HL-60/S4 (cell line): ENCODE data around the gene ERICH4.

Source experiments
- in situ Hi-C: fragments of 300-500 bp; cut with MboI; formaldehyde crosslinking; loops from 2 replicates; pipeline ENCODE4 v1.14.3; 2022; ENCODE audit warnings: low sequenced_read_pairs

The ERICH4 gene

GRCh38 chr19:41413947-41414346 lies 29.0 kb upstream of the ERICH4 start:
- in situ Hi-C loops, result no loop called here

DNA sequence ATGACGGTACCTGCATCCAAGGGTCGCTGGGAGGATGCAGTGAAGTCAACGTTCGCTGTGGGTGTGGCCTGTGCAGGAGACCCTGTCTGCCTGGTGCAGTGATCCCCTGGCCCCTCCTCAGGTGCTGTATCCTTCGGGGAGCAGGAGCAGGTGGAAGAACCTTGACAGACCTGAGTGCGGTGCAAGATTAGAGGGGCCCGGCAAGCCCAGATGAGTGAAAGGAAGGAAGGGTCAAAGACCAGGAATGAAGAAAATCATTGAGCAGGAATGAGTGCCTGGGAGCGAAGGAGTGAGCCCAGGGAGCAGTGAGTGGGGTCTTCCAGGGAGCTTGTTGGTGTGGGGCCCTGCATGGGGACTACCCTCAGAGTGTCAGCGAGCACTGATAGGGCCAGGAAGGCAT lies 28.5 kb upstream of the ERICH4 start:
- in situ Hi-C loops, result no loop called here

GRCh38 chr19:41415154-41415571 lies 27.8 kb upstream of the ERICH4 start:
- in situ Hi-C loops, result no loop called here

DNA sequence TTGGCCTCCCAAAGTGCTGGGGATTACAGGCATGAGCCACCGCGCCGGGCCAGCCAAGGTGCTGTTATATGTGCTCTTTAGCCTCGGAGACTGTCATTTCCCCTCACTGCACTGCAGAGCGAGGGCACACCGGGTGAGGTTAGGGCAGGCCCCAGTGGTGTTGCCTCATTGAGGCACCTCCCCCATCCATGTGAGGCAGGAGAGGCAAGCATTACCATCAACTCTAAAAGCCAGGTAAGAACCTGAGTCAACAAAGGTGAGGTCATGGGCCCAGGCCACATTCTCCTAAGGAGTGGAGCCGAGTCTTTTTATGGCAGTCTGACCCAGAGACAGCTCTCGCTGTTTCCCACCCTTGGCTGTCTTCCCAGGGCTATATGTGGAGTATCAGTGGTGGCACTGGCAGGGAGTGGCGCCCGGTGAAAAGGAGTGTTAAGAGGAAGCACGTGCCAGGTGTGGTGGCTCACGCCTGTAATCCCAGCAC lies 26.7 kb upstream of the ERICH4 start:
- in situ Hi-C loops, result no loop called here

- in situ Hi-C loops, result no loop called here
Observed at GRCh38 chr19:41420101-41420880, 22.7 kb upstream of the ERICH4 start.

GRCh38 chr19:41421314-41421713 lies 21.6 kb upstream of the ERICH4 start:
- in situ Hi-C loops, result no loop called here

GRCh38 chr19:41421973-41422372 lies 21.0 kb upstream of the ERICH4 start:
- in situ Hi-C loops, result no loop called here

GRCh38 chr19:41422456-41422855 lies 20.5 kb upstream of the ERICH4 start:
- in situ Hi-C loops, result no loop called here

GRCh38 chr19:41422955-41423354 lies 20.0 kb upstream of the ERICH4 start:
- in situ Hi-C loops, result no loop called here

GRCh38 chr19:41424335-41425173 lies 18.4 kb upstream of the ERICH4 start:
- in situ Hi-C loops, result no loop called here

GRCh38 chr19:41425174-41426115 lies 17.5 kb upstream of the ERICH4 start:
- in situ Hi-C loops, result no loop called here

- in situ Hi-C loops, result no loop called here
Observed at GRCh38 chr19:41426116-41426841, 16.7 kb upstream of the ERICH4 start.

DNA sequence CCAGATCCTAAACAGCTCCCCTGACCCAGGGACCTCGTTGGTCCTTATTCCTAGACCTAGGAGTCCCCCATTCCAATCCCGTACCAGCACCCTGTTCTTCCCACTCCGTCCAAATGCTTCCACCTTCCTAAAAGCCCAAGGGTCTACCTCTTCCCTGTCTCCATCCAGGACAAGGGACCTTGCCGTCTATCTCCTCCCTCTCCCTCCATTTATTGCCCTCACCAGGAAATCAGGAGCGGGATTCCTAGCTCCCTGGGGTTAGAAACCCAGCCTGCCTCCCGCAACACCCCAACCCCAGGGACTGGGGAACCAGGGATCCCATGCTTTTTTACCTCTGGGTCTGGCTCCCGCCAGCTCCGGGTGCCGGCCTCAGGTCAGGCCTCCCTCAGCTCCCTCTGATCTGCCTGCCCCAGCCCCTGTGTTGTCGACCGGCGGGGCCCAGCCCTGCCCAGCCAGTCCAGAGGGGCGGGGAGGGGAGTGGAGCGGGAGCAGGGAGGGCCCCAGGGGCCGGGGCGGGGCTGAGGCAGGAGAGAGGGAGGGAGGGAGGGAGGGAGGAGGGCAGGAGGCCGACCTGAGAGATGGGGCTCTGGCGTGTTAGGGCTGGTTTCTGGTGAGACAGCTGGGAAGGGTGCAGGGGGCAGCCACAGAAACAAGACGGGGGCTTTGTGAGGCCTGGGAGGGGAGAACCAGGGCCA lies 15.9 kb upstream of the ERICH4 start, which contains the start of gene B3GNT8:
TSS of gene B3GNT8 (minus strand) at position 423 of the 695 bp plus-strand sequence. CDS start 596 bp downstream, outside the sequence.
- in situ Hi-C loops, result no loop called here

DNA sequence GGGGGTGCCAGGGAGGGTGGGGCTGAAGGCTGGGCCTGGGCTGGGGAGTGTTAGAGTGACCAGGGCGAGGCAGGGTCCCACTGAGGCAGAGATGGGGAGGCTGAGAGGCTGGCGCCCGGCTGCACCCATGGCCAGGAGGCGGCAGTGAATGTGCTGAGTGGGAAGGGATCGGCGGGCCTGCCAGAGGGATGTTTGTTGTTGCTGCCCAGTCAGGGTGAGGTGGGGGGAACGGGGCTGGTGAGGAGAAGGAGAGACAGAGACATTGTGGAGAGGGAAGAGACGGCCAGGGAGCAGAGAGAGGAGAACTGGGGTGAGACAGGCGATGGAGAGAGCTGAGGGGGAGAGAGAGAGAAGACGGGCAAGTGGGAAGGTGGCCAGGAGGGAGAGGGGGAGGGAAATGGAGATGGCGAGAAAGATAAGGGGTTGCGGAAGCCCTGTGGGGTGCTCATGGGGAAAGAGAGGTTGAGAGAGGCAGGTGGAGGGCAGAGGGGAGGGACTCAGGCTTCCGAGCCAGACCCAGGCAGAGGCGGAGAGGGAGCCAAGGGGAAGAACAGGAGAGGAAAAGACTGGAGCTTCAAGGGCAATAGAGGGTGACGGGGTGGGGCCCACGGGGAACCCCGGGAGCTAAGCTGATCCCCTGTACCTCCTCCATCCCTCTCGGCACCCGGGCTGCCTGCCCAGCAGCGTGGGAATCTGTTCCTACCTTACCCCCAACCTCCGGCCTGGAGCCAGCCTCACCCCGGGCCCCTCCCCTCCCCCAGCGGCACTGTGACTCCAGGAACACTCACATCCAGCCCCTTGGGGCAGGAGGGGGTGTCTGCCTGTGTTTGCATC lies 15.1 kb upstream of the ERICH4 start:
- in situ Hi-C loops, result no loop called here

GRCh38 chr19:41428481-41428859 lies 14.5 kb upstream of the ERICH4 start:
- in situ Hi-C loops, result no loop called here

- in situ Hi-C loops, result no loop called here
Observed at GRCh38 chr19:41430922-41431321, 12.0 kb upstream of the ERICH4 start.

GRCh38 chr19:41431426-41432386 lies 11.2 kb upstream of the ERICH4 start:
- in situ Hi-C loops, result no loop called here
